ENCODE data around the gene FZD2.

Gene FZD2

GRCh38 chr17:44559634-44560554 lies 2.6 kb downstream of the FZD2 start:
- H2BK5ac ChIP-seq (ENCODE audit: low read depth, low read length, poor library complexity), result no peak overlapping the region
- no peak overlapping the region for H3K27ac ChIP-seq (ENCODE audit: low read depth, low read length)
- H3K9ac ChIP-seq (ENCODE audit: low read length), result no peak overlapping the region
- peaks cover 11% of the 10 kb centered on the region for H3K9me3 ChIP-seq (ENCODE audit: insufficient read depth, low read depth, low read length)
- peak overlapping the region; percentile 47 for H3K4me3 ChIP-seq (ENCODE audit: low read depth, low read length)
- peaks cover 4% of the 10 kb centered on the region for H3K79me2 ChIP-seq (ENCODE audit: control insufficient read depth, insufficient read depth, low read length, poor library complexity)
- H3K18ac ChIP-seq (ENCODE audit: low read length), result peak overlapping the region; percentile 6
- peaks cover 18 to 29% of the 10 kb centered on the region in 2 experiments for H3K4me1 ChIP-seq (ENCODE audit: control insufficient read depth in 1 of 2, insufficient read depth in 2 of 2, low read length in 2 of 2)
- H3K36me3 ChIP-seq (ENCODE audit: control insufficient read depth in 1 of 2, insufficient read depth in 2 of 2, low read length in 2 of 2), result peaks cover 4 to 8% of the 10 kb centered on the region in 2 experiments
- H3K14ac ChIP-seq (ENCODE audit: low read length), result no peak overlapping the region
- peaks cover 20% of the 10 kb centered on the region for H3K27me3 ChIP-seq (ENCODE audit: insufficient read depth, low read length)
- H2AFZ ChIP-seq (ENCODE audit: insufficient read depth, low read length, poor library complexity), result no peak overlapping the region
- H3K79me1 ChIP-seq (ENCODE audit: low read length), result peaks cover 19% of the 10 kb centered on the region
- no peak overlapping the region for H4K12ac ChIP-seq (ENCODE audit: low read depth, low read length)
- peak overlapping the region; percentile 62 for H3K4me2 ChIP-seq (ENCODE audit: low read length)
- H2BK120ac ChIP-seq (ENCODE audit: insufficient read depth, low read length, poor library complexity), result no peak overlapping the region
- H3K23ac ChIP-seq (ENCODE audit: low read length), result no peak overlapping the region
- no peak overlapping the region for H3K4ac ChIP-seq (ENCODE audit: low read depth, low read length)
- H4K91ac ChIP-seq (ENCODE audit: low read depth, low read length), result peak overlapping the region; percentile 23
- H2AK5ac ChIP-seq (ENCODE audit: low read length), result no peak overlapping the region
- no peak overlapping the region for H2BK12ac ChIP-seq (ENCODE audit: low read length)
- 100% methylated on average over 1 of the region's 16 CpGs for WGBS (ENCODE audit: extremely low coverage, insufficient coverage, insufficient read length)
- H4K8ac ChIP-seq (ENCODE audit: low read depth, low read length), result peak overlapping the region; percentile 20
- DNase-seq, result no peak

- Histone ChIP-seq H3K9ac (ENCODE audit: low read length) (no peak overlapping the region), H4K91ac (ENCODE audit: low read depth, low read length) (no peak overlapping the region), H3K79me2 (ENCODE audit: control insufficient read depth, insufficient read depth, low read length, poor library complexity) (peaks cover 2% of the 10 kb centered on the region), H2AK5ac (ENCODE audit: low read length) (no peak overlapping the region), H4K12ac (ENCODE audit: low read depth, low read length) (no peak overlapping the region), H2BK12ac (ENCODE audit: low read length) (peak overlapping the region; percentile 27), H4K8ac (ENCODE audit: low read depth, low read length) (no peak overlapping the region), H3K27ac (ENCODE audit: low read depth, low read length) (no peak overlapping the region), H2BK120ac (ENCODE audit: insufficient read depth, low read length, poor library complexity) (no peak overlapping the region), H3K4me2 (ENCODE audit: low read length) (no peak overlapping the region), H3K79me1 (ENCODE audit: low read length) (peaks cover 14% of the 10 kb centered on the region), H3K27me3 (ENCODE audit: insufficient read depth, low read length) (peaks cover 20% of the 10 kb centered on the region), H2AFZ (ENCODE audit: insufficient read depth, low read length, poor library complexity) (no peak overlapping the region), H3K4me3 (ENCODE audit: low read depth, low read length) (no peak overlapping the region), H3K4me1 (ENCODE audit: control insufficient read depth in 1 of 2, insufficient read depth in 2 of 2, low read length in 2 of 2) (peaks cover 15 to 22% of the 10 kb centered on the region in 2 experiments), H3K36me3 (ENCODE audit: control insufficient read depth in 1 of 2, insufficient read depth in 2 of 2, low read length in 2 of 2) (peaks cover 4 to 8% of the 10 kb centered on the region in 2 experiments), H2BK5ac (ENCODE audit: low read depth, low read length, poor library complexity) (no peak overlapping the region), H3K14ac (ENCODE audit: low read length) (no peak overlapping the region), H3K23ac (ENCODE audit: low read length) (no peak overlapping the region), H3K9me3 (ENCODE audit: insufficient read depth, low read depth, low read length) (peaks cover 12% of the 10 kb centered on the region), H3K4ac (ENCODE audit: low read depth, low read length) (no peak overlapping the region), H3K18ac (ENCODE audit: low read length) (no peak overlapping the region)
- DNase-seq, result no peak
- no CpG with 5 or more reads among the region's 3 CpGs for WGBS (ENCODE audit: extremely low coverage, insufficient coverage, insufficient read length)
Measured at GRCh38 chr17:44561237-44561623, 3.9 kb downstream of the FZD2 start.

GRCh38 chr17:44564429-44564828 lies 7.1 kb downstream of the FZD2 start:
- H3K4me2 ChIP-seq (ENCODE audit: low read length), result no peak overlapping the region
- peaks cover 3 to 10% of the 10 kb centered on the region in 2 experiments for H3K4me1 ChIP-seq (ENCODE audit: control insufficient read depth in 1 of 2, insufficient read depth in 2 of 2, low read length in 2 of 2)
- no peak overlapping the region for H4K12ac ChIP-seq (ENCODE audit: low read depth, low read length)
- no peak overlapping the region for H2BK120ac ChIP-seq (ENCODE audit: insufficient read depth, low read length, poor library complexity)
- no CpG with 5 or more reads among the region's 7 CpGs for WGBS (ENCODE audit: extremely low coverage, insufficient coverage, insufficient read length)
- H3K9ac ChIP-seq (ENCODE audit: low read length), result no peak overlapping the region
- no peak overlapping the region for H3K27ac ChIP-seq (ENCODE audit: low read depth, low read length)
- H4K91ac ChIP-seq (ENCODE audit: low read depth, low read length), result no peak overlapping the region
- no peak overlapping the region for H2AK5ac ChIP-seq (ENCODE audit: low read length)
- H2AFZ ChIP-seq (ENCODE audit: insufficient read depth, low read length, poor library complexity), result no peak overlapping the region
- H3K18ac ChIP-seq (ENCODE audit: low read length), result no peak overlapping the region
- H2BK5ac ChIP-seq (ENCODE audit: low read depth, low read length, poor library complexity), result no peak overlapping the region
- DNase-seq, result no peak
- H3K79me1 ChIP-seq (ENCODE audit: low read length), result peaks cover 2% of the 10 kb centered on the region
- H3K4ac ChIP-seq (ENCODE audit: low read depth, low read length), result no peak overlapping the region
- no peak overlapping the region for H3K14ac ChIP-seq (ENCODE audit: low read length)
- peaks cover 2% of the 10 kb centered on the region for H3K9me3 ChIP-seq (ENCODE audit: insufficient read depth, low read depth, low read length)
- no peak overlapping the region for H4K8ac ChIP-seq (ENCODE audit: low read depth, low read length)
- no peak overlapping the region for H3K23ac ChIP-seq (ENCODE audit: low read length)
- peaks cover 5% of the 10 kb centered on the region for H3K27me3 ChIP-seq (ENCODE audit: insufficient read depth, low read length)
- no peaks in the 10 kb centered on the region for H3K36me3 ChIP-seq (ENCODE audit: control insufficient read depth in 1 of 2, insufficient read depth in 2 of 2, low read length in 2 of 2)
- no peak overlapping the region for H2BK12ac ChIP-seq (ENCODE audit: low read length)
- no peak overlapping the region for H3K4me3 ChIP-seq (ENCODE audit: low read depth, low read length)
- H3K79me2 ChIP-seq (ENCODE audit: control insufficient read depth, insufficient read depth, low read length, poor library complexity), result no peaks in the 10 kb centered on the region

GRCh38 chr17:44565866-44566443 lies 8.7 kb downstream of the FZD2 start:
- Histone ChIP-seq H2AK5ac (ENCODE audit: low read length) (peak overlapping the region; percentile 3), H3K4me2 (ENCODE audit: low read length) (no peak overlapping the region), H2BK12ac (ENCODE audit: low read length) (peak overlapping the region; percentile 29), H3K9me3 (ENCODE audit: insufficient read depth, low read depth, low read length) (peaks cover 2% of the 10 kb centered on the region), H3K23ac (ENCODE audit: low read length) (no peak overlapping the region), H3K4me1 (ENCODE audit: control insufficient read depth in 1 of 2, insufficient read depth in 2 of 2, low read length in 2 of 2) (peaks cover 3 to 7% of the 10 kb centered on the region in 2 experiments), H2BK5ac (ENCODE audit: low read depth, low read length, poor library complexity) (no peak overlapping the region), H3K27ac (ENCODE audit: low read depth, low read length) (no peak overlapping the region), H2AFZ (ENCODE audit: insufficient read depth, low read length, poor library complexity) (no peak overlapping the region), H3K4me3 (ENCODE audit: low read depth, low read length) (no peak overlapping the region), H3K27me3 (ENCODE audit: insufficient read depth, low read length) (no peaks in the 10 kb centered on the region), H4K12ac (ENCODE audit: low read depth, low read length) (no peak overlapping the region), H2BK120ac (ENCODE audit: insufficient read depth, low read length, poor library complexity) (no peak overlapping the region), H3K79me1 (ENCODE audit: low read length) (no peaks in the 10 kb centered on the region), H3K18ac (ENCODE audit: low read length) (no peak overlapping the region), H4K8ac (ENCODE audit: low read depth, low read length) (peak overlapping the region; percentile 35), H3K4ac (ENCODE audit: low read depth, low read length) (peak overlapping the region; percentile 28), H3K36me3 (ENCODE audit: control insufficient read depth in 1 of 2, insufficient read depth in 2 of 2, low read length in 2 of 2) (no peaks in the 10 kb centered on the region), H4K91ac (ENCODE audit: low read depth, low read length) (no peak overlapping the region), H3K9ac (ENCODE audit: low read length) (no peak overlapping the region), H3K79me2 (ENCODE audit: control insufficient read depth, insufficient read depth, low read length, poor library complexity) (no peaks in the 10 kb centered on the region), H3K14ac (ENCODE audit: low read length) (peak overlapping the region; percentile 39)
- DNase-seq, result no peak
- WGBS (ENCODE audit: extremely low coverage, insufficient coverage, insufficient read length), result no CpG with 5 or more reads among the region's 14 CpGs

Measured in trophoblast cell (in vitro differentiated cells and primary cell).